HL-60/S4 (cell line): Measurements from ENCODE around the gene KRTAP8-1.

Source experiments
- in situ Hi-C: fragments of 300-500 bp; cut with MboI; formaldehyde crosslinking; loops from 2 replicates; pipeline ENCODE4 v1.14.3; 2022; ENCODE audit warnings: low sequenced_read_pairs

The KRTAP8-1 gene, protein sequence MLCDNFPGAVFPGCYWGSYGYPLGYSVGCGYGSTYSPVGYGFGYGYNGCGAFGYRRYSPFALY

GRCh38 chr21:30813174-30813573 lies at the start of gene KRTAP8-1:
Gene KRTAP8-1 (minus strand): TSS chr21:30813274. CDS start chr21:30813220, 54 bp downstream.
- in situ Hi-C loops, result no loop called here

DNA sequence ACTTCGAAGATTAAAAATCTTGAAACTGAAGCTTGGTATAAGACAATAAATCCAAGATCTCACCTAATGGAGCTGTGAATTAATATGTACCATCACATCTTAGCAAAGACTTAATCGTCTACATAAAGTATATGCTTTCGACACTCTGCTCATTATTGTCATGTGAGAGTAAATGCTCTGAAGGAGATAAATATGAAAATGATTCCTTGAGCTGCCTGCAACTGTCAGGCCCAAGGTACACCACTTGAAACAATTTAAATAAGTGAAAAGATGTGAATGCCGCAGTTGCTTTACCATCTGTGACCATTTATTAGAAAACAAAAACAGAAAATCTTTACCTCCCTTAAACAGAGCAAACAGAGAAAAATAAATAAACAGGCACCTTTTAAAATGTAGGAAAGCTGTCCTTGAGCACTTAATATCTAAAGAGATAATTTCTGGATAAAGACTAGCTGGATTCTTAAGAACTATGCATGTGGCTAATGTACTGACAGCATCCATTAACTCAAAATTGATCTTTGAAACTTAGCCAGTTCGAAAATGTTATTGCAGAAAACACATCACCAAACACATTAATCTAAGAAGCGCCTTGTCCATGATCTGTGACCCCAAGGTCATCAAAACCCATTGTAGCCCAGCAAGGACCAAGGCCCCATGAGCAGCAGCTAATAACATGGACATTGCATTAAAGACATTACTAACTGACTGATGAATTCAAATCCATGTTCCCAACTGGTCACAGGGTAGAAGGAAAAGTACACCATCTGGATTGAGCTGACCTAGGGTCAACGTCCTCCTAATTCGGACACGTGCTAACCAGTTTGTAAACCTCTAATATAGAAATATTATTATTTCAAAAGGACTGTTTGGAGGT lies 34.8 kb upstream of the KRTAP8-1 start:
- in situ Hi-C loops, result no loop called here

- in situ Hi-C loops, result no loop called here
Observed at GRCh38 chr21:30842990-30843389, 29.9 kb upstream of the KRTAP8-1 start.

GRCh38 chr21:30839304-30839703 lies 26.2 kb upstream of the KRTAP8-1 start:
- in situ Hi-C loops, result no loop called here

GRCh38 chr21:30838536-30838935 lies 25.5 kb upstream of the KRTAP8-1 start:
- in situ Hi-C loops, result no loop called here

- in situ Hi-C loops, result no loop called here
Observed at GRCh38 chr21:30831194-30831765, 18.2 kb upstream of the KRTAP8-1 start.

DNA sequence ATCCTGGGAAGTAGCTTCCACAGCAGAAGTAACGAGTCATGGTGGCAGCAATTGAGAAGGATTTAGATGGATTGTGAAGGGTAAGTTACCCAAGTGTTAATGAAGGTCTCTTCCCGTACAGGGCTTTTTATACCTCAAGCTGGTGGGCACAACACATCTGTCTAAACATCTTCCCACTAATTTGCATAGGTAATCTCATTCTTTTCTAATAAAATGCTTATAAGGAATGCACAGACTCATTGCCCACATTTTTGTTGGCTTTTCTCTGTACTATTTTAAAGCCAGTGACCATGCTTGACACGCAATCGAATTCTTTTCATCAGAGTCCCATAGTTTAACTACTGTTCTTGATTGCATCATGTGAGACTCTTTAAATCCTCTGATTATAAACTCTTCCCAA lies 16.6 kb upstream of the KRTAP8-1 start, which contains the start of gene KRTAP7-1:
KRTAP7-1 (minus strand) TSS at position 101 of the 400 bp plus-strand sequence; CDS start at position 40, 61 bp downstream.
- in situ Hi-C loops, result no loop called here

DNA sequence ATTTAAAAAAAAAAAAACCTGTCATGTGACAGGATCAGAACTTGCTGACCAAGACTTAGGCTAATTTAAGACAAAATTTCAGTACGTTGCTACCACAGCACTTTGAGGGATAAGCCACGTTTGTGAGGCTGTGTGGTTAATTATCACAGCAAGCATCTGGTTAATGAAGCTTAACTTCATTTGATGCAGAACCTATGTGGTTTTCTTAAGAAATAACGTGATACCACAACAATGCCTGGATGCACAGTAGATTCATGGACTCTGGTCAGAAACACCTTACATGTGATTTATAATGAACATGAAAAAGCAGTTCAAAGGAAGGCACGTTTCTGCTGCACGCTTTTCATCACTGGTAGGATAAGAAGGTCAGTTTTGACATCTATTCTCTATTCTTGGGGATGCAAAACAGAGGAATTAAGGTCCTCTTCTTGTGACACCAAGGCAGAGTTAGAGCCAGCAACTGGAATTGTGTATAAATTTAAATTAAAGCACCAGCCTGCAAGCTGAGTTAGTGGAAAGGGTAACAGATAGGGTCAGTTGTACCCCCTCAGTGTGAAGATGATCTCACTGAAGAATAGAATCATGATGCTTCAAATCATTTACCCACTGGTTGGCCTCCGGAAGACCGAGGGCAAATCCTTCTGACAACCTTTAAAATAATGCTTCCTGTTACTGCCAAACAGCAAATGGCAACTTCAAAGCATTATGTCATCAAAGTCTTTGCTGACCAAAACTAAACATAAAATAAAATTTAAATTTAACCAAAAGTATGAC lies 6.0 kb upstream of the KRTAP8-1 start:
- in situ Hi-C loops, result no loop called here

GRCh38 chr21:30800605-30801004 lies 12.5 kb downstream of the KRTAP8-1 start:
- in situ Hi-C loops, result no loop called here

DNA sequence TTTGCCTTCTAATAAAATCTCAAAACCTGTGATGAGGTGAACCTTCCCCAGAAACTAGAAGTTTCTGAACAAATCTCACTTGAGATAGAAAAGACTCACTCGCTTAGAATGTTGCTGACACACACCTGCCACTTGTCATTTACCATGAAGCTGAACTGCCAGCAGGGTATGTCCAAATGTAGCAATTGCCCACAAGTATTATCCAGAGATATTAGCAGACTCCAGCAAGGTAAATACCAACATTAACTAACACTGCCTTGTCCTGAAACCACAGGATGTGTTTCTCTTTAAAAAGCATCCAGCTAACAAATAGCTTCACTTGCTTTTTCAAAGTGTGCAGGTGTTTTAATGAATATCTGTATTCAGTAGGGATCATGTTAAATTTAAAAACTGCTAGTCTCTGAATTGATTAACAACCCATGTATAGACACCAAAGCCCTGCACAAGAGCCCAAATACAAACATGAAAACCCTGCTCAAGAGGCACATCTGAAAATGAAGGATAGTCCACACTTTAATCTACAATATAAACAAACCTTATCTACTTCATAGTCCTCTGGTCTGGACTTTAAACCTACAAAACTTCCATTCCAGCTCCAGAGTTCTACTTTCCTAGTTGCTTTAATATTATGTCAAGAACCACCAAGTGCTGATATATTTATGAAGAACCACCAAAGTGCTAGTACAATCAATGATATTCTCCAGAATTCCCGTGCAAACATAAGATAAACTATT lies 19.3 kb downstream of the KRTAP8-1 start:
- in situ Hi-C loops, result no loop called here

DNA sequence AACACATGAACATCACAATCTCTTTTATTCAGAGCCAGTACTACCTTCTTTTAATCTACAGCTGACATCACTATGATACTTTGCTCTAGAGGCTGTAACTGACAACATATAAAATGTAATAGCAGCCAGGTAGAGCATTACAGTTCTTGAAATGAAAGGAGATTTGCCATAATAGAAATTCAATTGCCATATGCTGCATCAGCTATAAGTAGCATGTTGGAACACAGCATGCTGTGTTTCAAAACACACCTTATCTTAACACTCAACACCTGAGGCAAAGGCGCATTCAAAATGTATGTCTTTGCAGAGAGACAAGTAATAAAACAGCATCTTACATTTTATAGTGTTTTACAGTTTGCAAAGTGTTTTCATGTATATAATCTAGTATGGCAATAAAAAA lies 33.8 kb downstream of the KRTAP8-1 start:
- in situ Hi-C loops, result no loop called here

DNA sequence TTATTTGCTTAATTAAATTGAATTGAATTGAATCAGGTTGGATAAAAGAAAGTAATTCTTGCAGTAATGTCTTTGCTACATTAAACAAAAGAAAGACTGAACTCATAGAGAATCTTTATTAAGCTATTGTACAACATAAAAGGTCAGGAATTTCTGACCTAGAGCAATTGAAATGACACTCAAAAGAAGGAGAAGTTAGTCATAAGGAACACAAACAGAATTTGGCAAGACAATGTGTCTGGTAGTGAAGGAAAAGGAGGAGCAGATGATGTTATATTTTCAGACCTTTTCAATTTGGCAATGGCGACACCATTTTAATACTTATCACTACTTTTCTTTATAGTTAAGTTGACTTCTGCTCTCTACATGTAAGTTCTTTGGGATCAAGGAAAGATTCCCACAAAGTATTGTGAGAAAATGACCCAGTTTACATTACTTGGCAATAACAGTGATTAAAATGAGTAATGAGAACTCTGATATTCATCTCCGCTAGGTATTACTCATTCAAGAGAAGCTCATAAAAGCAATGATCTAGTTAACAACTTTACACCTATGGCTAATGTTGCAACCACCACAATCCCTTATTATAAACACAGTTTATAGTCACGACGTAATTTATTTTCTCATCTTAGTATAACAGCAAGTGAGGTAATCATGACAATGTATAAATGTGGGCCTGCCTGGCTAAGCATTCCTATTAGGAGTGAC lies 43.2 kb downstream of the KRTAP8-1 start:
- in situ Hi-C loops, result no loop called here
